Endothelial cell (in vitro differentiated cells): Measurements from ENCODE around the gene CYTH3. TPM values are rescaled to one million over a fixed set of nuclear protein-coding genes. Genes with fewer than 3 reads are reported as not detected.

Source experiments
- DNase-seq: peaks from one replicate; pipeline ENCODE4 v3.0.0; 2021; ENCODE audit warnings: low spot score
- H3K27ac Mint-ChIP-seq: one replicate; pipeline ENCODE4 v1.8.0; 2021; ENCODE audit warnings: mixed read lengths, inconsistent platforms; ENCODE audit not compliant: unreplicated experiment
- H3K27me3 Mint-ChIP-seq: one replicate; pipeline ENCODE4 v1.8.0; 2021; ENCODE audit warnings: mild to moderate bottlenecking, moderate library complexity, mixed read lengths, inconsistent platforms; ENCODE audit not compliant: unreplicated experiment
- H3K36me3 Mint-ChIP-seq: one replicate; pipeline ENCODE4 v1.8.0; 2021; ENCODE audit warnings: mild to moderate bottlenecking, low read depth, mixed read lengths, inconsistent platforms; ENCODE audit not compliant: unreplicated experiment
- H3K4me1 Mint-ChIP-seq: one replicate; pipeline ENCODE4 v1.8.0; 2021; ENCODE audit warnings: mild to moderate bottlenecking, mixed read lengths, inconsistent platforms; ENCODE audit not compliant: unreplicated experiment
- H3K4me3 Mint-ChIP-seq: one replicate; pipeline ENCODE4 v1.8.0; 2021; ENCODE audit warnings: mild to moderate bottlenecking, mixed read lengths, inconsistent platforms; ENCODE audit not compliant: unreplicated experiment
- H3K9me3 Mint-ChIP-seq: one replicate; pipeline ENCODE4 v1.8.0; 2021; ENCODE audit warnings: mixed read lengths, inconsistent platforms; ENCODE audit not compliant: unreplicated experiment
- CTCF ChIP-seq: fragments of 200-600 bp; sonication (generic); IDR thresholded peaks from one replicate; pipeline ENCODE4 v1.5.0; 2021; ENCODE audit warnings: antibody characterized with exemption; ENCODE audit not compliant: unreplicated experiment
- total RNA-seq: library from RNA; stranded (reverse); fragmentation: NEBNext Ultra II Directional; extraction: Animal tissue kit (Norgen Biotek cat#: 25700); gene quantifications from one replicate; pipeline ENCODE4 v1.2.1, GENCODE V29; 2021; ENCODE audit not compliant: unreplicated experiment

CYTH3 gene
- total RNA-seq, 1 donor from 2014 or later: 24.3 TPM

DNA sequence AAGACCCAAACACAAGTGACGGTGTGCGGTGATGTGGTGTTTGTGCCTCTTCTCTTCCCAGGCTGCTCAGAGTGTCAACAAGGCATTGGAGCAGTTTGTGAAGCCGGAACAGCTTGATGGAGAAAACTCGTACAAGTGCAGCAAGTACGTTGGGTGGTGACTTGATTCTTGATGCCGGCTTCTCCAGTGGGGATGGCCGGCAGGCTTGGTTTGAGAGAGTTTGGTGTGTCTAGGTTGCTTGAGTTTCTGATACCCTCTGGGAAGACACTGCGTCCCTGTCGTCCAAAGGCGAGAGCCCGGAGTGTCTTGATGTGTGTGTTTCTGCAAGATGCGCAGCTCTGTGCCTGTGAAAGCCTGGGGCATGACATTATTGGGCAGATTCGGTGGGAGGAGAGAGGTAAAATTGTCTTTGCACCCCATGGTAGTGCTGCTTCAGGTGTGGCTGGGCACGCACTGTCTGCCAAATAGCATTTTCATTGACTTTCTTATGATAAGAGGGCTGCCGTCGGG is 129.5 kb downstream of the CYTH3 start:
- no peak overlapping the region for H3K27ac Mint-ChIP-seq
- no peak for DNase-seq
- peaks cover 31% of the 10 kb centered on the region for H3K36me3 Mint-ChIP-seq
- H3K27me3 Mint-ChIP-seq: no peaks in the 10 kb centered on the region
- no peak overlapping the region for H3K4me3 Mint-ChIP-seq
- no peaks in the 10 kb centered on the region for H3K9me3 Mint-ChIP-seq
- no peaks in the 10 kb centered on the region for H3K4me1 Mint-ChIP-seq
- no peak for TF ChIP-seq CTCF

DNA sequence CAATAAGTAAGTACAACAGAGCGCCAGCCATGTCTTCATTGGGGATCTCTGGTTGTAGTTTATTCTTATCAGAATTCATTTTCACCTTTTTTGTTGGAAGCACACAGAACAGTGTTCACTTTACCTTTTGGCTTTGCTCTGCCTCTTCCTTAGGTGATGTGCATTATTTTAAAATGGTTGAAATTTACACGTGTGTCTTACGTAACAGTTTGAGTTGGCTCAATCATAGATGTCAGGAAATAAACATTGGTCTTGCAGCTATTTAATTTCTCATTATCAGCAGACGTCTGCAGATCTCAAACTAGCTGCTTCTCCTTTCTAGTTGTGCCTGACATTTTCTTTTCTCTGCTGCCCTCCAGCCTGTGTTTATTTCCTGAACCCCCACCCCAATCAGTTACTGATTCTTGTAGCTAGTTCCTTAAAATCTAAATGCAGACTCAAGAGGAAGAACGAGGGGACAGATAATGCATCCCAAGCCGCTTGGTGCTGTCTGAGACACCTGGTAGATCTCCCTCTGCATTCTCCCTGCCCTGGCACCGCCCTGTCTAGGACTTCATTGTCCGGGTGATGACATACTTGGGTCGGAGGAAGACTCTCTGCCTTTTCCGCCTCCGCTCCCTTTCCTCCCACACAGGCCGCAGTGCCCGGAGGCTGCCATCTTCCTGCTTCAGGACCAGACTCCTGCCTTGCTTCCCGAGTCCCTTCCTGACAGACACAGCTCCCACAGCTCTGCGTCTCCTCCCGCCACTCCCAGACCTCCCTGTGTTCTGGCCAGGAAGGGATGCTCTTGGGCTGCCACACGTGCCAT is 133.0 kb downstream of the CYTH3 start:
- Mint-ChIP-seq H3K27ac (peak overlapping the region; percentile 36), H3K27me3 (no peaks in the 10 kb centered on the region), H3K4me1 (no peaks in the 10 kb centered on the region), H3K4me3 (peak overlapping the region; percentile 31), H3K36me3 (peaks cover 9% of the 10 kb centered on the region), H3K9me3 (no peaks in the 10 kb centered on the region)
- TF ChIP-seq CTCF: no peak
- DNase-seq: peak; percentile 15

DNA sequence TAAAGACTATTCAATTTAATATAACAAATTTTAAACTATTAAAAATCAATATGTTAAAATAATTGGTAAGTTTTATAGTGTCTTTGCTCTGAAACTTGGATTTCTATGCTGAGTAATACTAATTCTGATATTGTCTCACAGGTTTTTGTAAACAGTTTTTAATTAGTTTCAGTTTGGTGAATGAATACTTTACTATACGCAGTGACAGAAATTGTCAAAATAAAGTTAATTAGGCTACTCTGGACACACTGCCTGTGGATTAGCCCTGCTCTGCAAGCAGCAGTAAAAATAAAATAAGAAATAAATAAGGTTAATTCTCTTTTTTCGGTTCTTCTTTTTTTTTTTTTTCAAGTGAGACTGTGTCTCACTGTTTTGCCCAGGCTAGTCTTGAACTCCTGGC is 135.9 kb downstream of the CYTH3 start:
- Mint-ChIP-seq H3K4me1 (no peaks in the 10 kb centered on the region), H3K4me3 (no peak overlapping the region), H3K36me3 (peaks cover 20% of the 10 kb centered on the region), H3K27me3 (peaks cover 1% of the 10 kb centered on the region), H3K9me3 (no peaks in the 10 kb centered on the region), H3K27ac (no peak overlapping the region)
- DNase-seq: no peak
- TF ChIP-seq CTCF: no peak

- no peak for DNase-seq
- Mint-ChIP-seq H3K4me3 (no peak overlapping the region), H3K27me3 (peaks cover 4% of the 10 kb centered on the region), H3K4me1 (no peaks in the 10 kb centered on the region), H3K9me3 (no peaks in the 10 kb centered on the region), H3K27ac (no peak overlapping the region), H3K36me3 (peaks cover 27% of the 10 kb centered on the region)
- no peak for TF ChIP-seq CTCF
Measured at GRCh38 chr7:6133249-6133648, 139.2 kb downstream of the CYTH3 start.

GRCh38 chr7:6130007-6130587 is 142.3 kb downstream of the CYTH3 start:
- Mint-ChIP-seq H3K27ac (no peak overlapping the region), H3K4me1 (no peaks in the 10 kb centered on the region), H3K36me3 (peaks cover 40% of the 10 kb centered on the region), H3K4me3 (no peak overlapping the region), H3K27me3 (peaks cover 4% of the 10 kb centered on the region), H3K9me3 (no peaks in the 10 kb centered on the region)
- DNase-seq: no peak
- TF ChIP-seq CTCF: no peak
